ENCODE measurements around the gene RCBTB1. TPM values are rescaled to one million over a fixed set of nuclear protein-coding genes. Genes with fewer than 3 reads are reported as not detected.

Gene RCBTB1
- total RNA-seq, 1 experiment from 2014 or later = 14.8 TPM

- DNase-seq (ENCODE audit: low read depth, low spot score) (no peak), ATAC-seq (no peak)
- POLR2A ChIA-PET = no interaction called here
- Histone ChIP-seq H3K4me3 (ENCODE audit: low read depth in 2 of 2, low read length in 2 of 2) (no peak overlapping the region), H3K9me3 (ENCODE audit: control insufficient read depth, insufficient read depth, low read depth, low read length) (no peaks in the 10 kb centered on the region), H3K27ac (ENCODE audit: low read length) (no peak overlapping the region), H3K27me3 (ENCODE audit: control insufficient read depth, insufficient read depth, low read length) (no peaks in the 10 kb centered on the region), H3K36me3 (ENCODE audit: control insufficient read depth, insufficient read depth, low read length) (peaks cover 3% of the 10 kb centered on the region; the same call in 1 of the 2 replicates), H3K4me1 (ENCODE audit: control insufficient read depth, insufficient read depth, low read length) (peaks cover 7% of the 10 kb centered on the region; the same call in 1 of the 2 replicates)
- no TSS peak for BruUV-seq (replicated peaks)
- in situ Hi-C loops (cut with HindIII; ENCODE audit: low pct_unique_long_range_greater_than_20kb, low sequenced_read_pairs) (no loop called here), intact Hi-C loops (cut with micrococcal nuclease; ENCODE audit: unreplicated experiment) (no loop called here)
- CTCF ChIA-PET = no interaction called here
- TF ChIP-seq, protein P1, sequence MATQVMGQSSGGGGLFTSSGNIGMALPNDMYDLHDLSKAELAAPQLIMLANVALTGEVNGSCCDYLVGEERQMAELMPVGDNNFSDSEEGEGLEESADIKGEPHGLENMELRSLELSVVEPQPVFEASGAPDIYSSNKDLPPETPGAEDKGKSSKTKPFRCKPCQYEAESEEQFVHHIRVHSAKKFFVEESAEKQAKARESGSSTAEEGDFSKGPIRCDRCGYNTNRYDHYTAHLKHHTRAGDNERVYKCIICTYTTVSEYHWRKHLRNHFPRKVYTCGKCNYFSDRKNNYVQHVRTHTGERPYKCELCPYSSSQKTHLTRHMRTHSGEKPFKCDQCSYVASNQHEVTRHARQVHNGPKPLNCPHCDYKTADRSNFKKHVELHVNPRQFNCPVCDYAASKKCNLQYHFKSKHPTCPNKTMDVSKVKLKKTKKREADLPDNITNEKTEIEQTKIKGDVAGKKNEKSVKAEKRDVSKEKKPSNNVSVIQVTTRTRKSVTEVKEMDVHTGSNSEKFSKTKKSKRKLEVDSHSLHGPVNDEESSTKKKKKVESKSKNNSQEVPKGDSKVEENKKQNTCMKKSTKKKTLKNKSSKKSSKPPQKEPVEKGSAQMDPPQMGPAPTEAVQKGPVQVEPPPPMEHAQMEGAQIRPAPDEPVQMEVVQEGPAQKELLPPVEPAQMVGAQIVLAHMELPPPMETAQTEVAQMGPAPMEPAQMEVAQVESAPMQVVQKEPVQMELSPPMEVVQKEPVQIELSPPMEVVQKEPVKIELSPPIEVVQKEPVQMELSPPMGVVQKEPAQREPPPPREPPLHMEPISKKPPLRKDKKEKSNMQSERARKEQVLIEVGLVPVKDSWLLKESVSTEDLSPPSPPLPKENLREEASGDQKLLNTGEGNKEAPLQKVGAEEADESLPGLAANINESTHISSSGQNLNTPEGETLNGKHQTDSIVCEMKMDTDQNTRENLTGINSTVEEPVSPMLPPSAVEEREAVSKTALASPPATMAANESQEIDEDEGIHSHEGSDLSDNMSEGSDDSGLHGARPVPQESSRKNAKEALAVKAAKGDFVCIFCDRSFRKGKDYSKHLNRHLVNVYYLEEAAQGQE (IDR thresholded peaks at IDR 0.05; ENCODE audit: insufficient read depth in 1 of 2, low read depth in 2 of 2, low read length in 1 of 2) = no peak
- TF ChIP-seq POLR2AphosphoS5 (IDR thresholded peaks at IDR 0.05; ENCODE audit: low read depth, low read length) (no peak), SIN3A (IDR thresholded peaks at IDR 0.05; ENCODE audit: borderline replicate concordance, insufficient read depth, low read depth, low read length) (no peak), TCF7L2 (IDR thresholded peaks at IDR 0.05; ENCODE audit: low read depth, low read length) (no peak)
- TF ChIP-seq, protein P2, sequence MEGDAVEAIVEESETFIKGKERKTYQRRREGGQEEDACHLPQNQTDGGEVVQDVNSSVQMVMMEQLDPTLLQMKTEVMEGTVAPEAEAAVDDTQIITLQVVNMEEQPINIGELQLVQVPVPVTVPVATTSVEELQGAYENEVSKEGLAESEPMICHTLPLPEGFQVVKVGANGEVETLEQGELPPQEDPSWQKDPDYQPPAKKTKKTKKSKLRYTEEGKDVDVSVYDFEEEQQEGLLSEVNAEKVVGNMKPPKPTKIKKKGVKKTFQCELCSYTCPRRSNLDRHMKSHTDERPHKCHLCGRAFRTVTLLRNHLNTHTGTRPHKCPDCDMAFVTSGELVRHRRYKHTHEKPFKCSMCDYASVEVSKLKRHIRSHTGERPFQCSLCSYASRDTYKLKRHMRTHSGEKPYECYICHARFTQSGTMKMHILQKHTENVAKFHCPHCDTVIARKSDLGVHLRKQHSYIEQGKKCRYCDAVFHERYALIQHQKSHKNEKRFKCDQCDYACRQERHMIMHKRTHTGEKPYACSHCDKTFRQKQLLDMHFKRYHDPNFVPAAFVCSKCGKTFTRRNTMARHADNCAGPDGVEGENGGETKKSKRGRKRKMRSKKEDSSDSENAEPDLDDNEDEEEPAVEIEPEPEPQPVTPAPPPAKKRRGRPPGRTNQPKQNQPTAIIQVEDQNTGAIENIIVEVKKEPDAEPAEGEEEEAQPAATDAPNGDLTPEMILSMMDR (IDR thresholded peaks at IDR 0.05) = no peak
These were observed 2.0 kb upstream of the RCBTB1 start for GRCh38 chr13:49587311-49587847.

DNA sequence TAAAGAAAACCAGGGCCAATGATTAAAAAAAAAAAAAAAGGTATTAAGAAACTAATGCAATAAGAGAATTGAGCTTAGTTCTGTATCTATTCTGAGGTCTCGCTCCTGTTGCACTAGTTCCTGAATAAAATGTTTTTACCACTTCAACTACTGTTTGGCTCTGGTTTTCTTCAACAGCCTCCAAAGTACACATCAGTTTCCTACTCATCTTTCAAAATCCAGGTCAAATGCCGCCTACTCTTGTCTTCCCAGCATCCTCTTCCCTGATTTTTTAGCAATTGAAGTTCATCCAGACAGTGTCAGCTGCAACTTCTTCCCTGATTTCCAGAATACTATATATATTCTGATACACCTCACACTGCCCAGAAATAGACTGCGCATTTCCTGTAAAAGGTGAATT lies 1.4 kb upstream of the RCBTB1 start:
- intact Hi-C loops (cut with micrococcal nuclease; ENCODE audit: unreplicated experiment) = no loop called here
- no peak for DNase-seq (ENCODE audit: low read depth, low spot score)
- H3K36me3 ChIP-seq (ENCODE audit: control insufficient read depth, insufficient read depth, low read length) = peaks cover 3% of the 10 kb centered on the region; the same call in 1 of the 2 replicates
- H3K4me1 ChIP-seq (ENCODE audit: control insufficient read depth, insufficient read depth, low read length) = peaks cover 7% of the 10 kb centered on the region; the same call in 1 of the 2 replicates
- BruUV-seq (replicated peaks) = no TSS peak
- POLR2A ChIA-PET = no interaction called here
- H3K9me3 ChIP-seq (ENCODE audit: control insufficient read depth, insufficient read depth, low read depth, low read length) = no peaks in the 10 kb centered on the region
- TF ChIP-seq, protein P2 (IDR thresholded peaks at IDR 0.05) = no peak
- no peak overlapping the region for H3K27ac ChIP-seq (ENCODE audit: low read length)
- no peaks in the 10 kb centered on the region for H3K27me3 ChIP-seq (ENCODE audit: control insufficient read depth, insufficient read depth, low read length)
- no peak for ATAC-seq
- in situ Hi-C loops (cut with HindIII; ENCODE audit: low pct_unique_long_range_greater_than_20kb, low sequenced_read_pairs) = no loop called here
- no peak overlapping the region for H3K4me3 ChIP-seq (ENCODE audit: low read depth in 2 of 2, low read length in 2 of 2)
- CTCF ChIA-PET = no interaction called here
